Sigmoid colon (tissue), 4 donors: Measurements from ENCODE around the gene INA.

Experiments
- CTCF ChIP-seq, 4 experiments: fragments of 450-650 bp in 3 of 4; fragments of 200-600 bp in 1 of 4; IDR thresholded peaks; one replicate each; pipeline ENCODE4 v1.5.1; 2016 to 2019; ENCODE audit warnings: antibody characterized with exemption in 4 of 4, mild to moderate bottlenecking in 3 of 4, moderate library complexity in 2 of 4
- EP300 ChIP-seq, 4 donors: sonication (generic); formaldehyde crosslinking; IDR thresholded peaks; one replicate each; pipeline ENCODE4 v1.6.1; 2017; ENCODE audit warnings: antibody characterized with exemption in 4 of 4
- POLR2A ChIP-seq, 2 donors: fragments of 450-650 bp; IDR thresholded peaks; one replicate each; pipeline ENCODE4 v1.6.1; 2016; ENCODE audit warnings: antibody characterized with exemption in 2 of 2, mild to moderate bottlenecking in 2 of 2, moderate library complexity in 2 of 2
- POLR2AphosphoS5 ChIP-seq, 4 donors: sonication (generic); formaldehyde crosslinking; IDR thresholded peaks; one replicate each; pipeline ENCODE4 v1.6.1; 2017; ENCODE audit warnings: antibody characterized with exemption in 4 of 4

GRCh38 chr10:103278537-103278823 lies 1.5 kb downstream of the INA start:
- TF ChIP-seq CTCF (IDR thresholded peaks at IDR 0.05) (no peak), POLR2A (IDR thresholded peaks at IDR 0.05) (no peak), POLR2AphosphoS5 (IDR thresholded peaks at IDR 0.05) (no peak), EP300 (IDR thresholded peaks at IDR 0.05) (no peak)
